NCI-H1105 treated with DMSO at 0.1 percent for 48 hours (cell line): ENCODE results near the gene BID.
A peak's percentile ranks its signal among the peaks of the same experiment; 100 is the strongest.
"Not testable (repeated sequence)": the region's sequence is repeated elsewhere in the genome, so short reads cannot be mapped to it uniquely, and the experiment has no call there.

ENCODE experiments used
- DNase-seq: peaks from one replicate; lab custom pipeline; 2025; lab: John Stamatoyannopoulos, UW

BID gene

DNA sequence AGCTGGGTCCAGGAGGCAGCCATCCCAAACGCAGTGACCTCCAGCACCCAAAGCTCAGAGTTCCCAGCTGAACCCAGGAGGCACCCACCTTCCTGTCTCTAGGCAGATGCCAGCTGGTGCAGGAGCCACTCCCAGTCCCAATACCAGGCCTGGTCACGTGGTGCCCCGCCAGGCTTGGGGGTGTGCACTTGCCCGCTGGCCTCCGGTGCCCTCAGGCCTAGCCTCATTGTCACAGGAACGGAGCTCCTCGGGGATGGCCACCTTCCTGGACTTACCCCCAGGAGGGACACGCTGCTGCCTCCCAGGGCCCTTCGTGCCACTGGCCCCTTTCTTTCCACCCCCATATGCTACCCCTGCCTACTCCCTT, 4.6 kb downstream of the BID start:
- DNase-seq, result no peak

DNA sequence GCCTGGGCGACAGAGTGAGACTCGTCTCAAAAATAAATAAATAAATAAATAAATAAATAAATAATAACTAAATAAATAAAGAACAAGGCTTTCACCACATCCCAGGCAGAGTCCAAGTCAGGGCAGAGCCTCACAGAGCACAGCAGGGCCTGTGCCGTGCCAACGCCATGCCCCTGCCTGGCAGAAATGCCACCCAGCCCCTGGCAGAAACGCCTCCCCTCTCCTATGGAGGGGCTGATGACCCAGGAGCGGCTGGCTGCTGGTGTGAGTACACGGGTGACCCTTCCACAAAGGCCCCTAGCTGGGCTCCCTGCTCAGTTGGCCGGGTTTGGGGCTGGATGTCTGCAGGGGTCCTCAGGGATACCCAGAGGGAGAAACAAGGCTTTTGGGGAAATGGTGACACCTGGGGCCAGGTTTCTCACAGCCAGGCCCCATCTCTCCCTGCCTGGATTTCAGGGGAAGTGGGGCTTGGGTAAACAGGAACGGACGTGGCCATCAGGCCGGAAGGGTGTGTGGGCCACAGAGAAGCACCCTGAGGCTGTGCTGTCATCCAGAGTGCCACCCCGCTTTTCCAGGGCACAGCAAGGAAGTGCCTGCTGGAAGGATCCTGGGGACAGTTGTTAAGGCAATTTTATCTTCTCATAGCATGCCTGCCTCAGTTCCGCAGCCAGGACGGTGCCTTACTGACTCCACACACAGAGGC, 5.1 kb downstream of the BID start:
- DNase-seq, result no peak

DNA sequence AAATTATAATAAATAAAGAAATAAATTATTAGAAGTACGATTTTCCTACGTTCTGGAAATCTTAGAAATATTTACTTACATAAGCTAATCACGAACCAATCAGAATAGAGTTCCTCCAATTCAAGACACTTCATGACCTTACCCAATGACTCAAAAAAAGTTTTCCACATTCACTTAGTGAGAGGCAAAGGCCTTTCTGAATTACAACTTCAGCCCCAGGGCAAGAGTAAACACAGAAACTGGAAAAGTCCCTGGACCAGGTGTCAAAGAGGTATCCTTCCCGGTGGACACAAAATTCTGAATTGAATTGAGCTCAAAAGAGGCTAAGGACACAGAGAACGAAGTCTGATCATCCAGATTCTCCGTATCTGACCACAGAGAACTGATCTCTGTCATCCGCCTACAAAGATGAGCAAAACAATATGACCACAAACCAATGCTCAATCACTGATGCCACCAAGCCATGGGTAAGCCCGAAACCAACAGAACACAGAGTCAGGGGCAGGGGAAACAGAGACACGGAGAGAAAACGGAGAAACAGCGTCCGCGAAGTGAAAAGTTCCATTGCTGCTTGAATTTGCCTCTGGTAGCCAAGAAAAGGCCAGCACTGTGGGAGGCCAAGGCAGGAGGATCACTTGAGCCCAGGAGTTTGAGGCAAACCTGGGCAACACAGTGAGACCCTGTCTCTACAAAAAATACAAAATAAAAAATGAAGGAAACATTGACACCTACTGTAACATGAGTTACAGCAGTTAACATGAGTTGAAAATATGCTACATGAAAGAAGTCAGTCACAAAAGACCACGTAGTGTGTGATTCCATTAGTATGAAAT, 6.8 kb downstream of the BID start:
- no peak for DNase-seq

DNA sequence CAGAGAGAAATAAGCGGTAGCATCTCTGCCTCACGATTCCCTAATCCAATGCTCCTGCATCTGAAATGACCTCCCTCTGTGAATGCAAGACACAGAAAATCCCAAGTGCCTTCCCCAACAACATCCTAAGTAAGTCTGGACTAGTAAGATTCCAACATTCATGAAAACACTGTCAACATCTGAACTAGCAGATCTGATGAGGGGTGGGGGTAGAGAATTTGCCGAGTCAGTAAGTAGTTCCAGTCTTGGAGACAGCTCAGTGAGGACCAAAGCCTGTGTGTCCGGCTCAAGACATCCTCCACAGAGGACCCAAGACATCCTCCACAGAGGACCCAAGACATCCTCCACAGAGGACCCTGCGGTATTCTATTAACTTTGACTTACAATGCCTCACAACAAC, 9.4 kb downstream of the BID start:
- not testable (repeated sequence) for DNase-seq

DNA sequence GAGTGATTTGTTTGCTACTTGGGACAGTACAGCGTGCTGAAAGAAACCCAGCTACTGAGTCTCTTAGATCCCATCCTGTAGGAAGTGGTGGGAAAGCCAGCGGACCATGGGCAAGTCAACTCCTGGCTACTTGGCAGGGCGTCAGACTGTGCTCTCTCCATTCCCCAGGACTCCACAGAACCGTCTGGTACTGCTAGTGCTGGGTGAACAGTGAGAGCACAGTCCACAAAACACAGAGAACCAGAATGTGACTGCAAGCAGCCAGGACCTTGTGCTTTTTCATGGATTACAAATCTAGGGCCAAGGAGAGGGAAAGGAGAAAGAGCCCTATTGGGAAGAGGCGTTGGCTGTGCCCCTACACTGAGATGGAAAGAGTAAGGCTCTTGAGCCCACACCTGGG, 10.2 kb downstream of the BID start:
- no peak for DNase-seq

DNA sequence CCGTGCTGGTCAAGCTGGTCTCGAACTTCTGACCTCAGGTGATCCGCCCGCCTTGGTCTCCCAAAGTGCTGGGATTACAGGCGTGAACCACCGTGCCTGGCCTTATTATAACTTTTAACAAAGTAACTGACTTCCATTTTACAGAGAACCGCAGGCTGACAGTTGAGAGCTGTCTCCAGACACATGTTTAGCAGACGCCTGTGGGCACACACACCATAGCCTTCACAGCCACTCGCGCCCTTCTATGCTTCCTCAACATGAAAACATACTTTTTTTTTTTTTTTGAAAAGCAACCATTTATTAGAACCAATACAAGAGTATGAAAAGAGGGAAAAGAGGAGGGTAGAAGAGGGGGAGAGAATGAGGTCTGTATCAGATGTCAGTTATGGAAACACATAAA, 10.8 kb downstream of the BID start:
- DNase-seq, result not testable (repeated sequence)

DNA sequence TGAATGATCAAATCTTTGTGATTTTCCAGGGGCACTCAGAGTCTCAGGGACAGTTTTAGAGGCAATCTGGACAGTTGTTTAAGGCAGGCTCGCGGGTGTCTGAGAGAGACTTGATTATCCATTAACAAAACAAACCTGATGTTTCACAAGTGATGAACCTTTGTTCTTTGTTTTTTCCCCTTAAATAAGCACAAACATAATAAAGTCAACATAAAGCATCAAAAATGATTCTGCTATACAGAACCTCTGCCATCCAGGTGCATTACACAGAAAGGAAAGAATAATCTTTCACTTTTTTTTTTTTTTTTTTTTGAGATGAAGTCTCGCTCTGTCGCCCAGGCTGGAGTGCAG, 13.2 kb downstream of the BID start:
- no peak for DNase-seq

DNA sequence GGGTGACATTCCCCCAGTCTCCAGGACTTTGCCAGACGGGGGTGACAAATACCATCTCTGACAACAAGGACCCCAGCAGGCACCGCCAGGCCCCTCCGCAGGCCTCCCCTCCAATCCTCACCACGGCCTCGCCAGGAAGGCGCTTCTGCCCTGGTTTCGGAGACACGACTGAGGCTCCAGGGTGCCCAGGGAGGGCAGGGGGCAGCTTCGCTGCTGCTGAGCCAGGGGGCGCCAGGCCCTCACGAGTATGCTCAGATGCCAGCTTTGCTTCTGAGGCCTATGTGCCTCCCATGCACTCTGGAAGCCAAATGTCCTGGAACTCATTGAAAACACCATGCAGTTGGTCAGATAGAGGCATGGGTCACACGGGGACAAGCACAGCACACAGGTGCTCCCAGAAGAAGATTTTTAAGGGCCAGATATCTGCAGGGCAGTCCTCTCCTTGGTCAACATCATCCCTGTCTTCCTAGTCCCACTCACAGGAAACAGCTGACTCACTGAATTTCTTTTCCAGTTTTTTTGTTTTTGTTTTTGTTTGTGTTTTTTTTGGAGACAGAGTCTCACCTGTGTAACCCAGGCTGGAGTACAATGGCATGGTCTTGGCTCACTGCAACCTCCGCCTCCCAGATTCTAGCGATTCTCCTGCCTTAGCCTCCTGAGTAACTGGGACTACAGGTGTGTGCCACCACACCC, 19.9 kb downstream of the BID start:
- no peak for DNase-seq

DNA sequence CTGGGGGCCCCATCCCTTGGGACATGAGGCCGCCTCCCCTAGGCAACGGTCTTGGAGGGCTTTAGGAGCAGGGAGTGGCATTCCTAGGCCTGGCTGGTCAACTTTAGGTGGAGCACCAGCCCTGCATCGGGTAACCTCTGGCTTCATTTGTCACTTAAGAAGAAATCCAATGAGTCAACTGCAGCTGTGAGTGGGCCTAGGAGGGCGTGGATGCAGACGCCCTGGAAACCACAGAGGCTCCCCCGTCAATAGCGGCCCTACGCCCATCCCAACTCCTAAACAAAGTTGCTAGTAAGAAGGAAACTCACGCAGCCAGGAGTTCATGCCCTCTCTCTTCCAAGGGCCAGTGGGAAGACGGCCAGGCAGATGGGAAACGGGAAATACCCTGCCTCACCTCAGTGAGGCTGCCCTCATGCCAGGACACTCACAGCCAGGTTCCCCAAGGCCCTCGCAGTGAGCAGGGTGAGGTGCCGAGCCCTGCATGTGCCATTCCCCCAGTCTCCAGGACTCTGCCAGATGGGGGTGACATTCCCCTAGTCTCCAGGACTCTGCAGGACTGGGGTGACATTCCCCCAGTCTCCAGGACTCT, 20.8 kb downstream of the BID start:
- no peak for DNase-seq

DNA sequence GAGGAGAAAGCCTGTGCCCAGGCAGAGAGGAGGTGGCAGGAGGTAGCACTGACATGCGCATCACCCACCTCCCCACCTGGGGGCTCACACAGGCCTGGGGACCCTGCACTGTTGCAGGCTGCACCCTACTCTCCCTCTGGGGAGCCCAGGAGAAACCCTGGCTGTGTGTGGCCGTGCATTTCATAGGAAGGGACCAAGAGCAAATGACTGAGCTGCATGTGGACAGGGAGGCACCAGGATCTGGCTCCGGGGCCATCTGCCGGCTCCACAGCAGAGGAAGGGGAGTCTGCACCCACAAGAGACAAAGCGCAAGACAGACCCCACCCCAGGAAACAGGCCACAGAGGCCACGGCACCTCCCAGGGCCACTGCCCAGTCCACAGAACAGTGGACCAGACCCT, 22.7 kb downstream of the BID start:
- DNase-seq, result no peak

DNA sequence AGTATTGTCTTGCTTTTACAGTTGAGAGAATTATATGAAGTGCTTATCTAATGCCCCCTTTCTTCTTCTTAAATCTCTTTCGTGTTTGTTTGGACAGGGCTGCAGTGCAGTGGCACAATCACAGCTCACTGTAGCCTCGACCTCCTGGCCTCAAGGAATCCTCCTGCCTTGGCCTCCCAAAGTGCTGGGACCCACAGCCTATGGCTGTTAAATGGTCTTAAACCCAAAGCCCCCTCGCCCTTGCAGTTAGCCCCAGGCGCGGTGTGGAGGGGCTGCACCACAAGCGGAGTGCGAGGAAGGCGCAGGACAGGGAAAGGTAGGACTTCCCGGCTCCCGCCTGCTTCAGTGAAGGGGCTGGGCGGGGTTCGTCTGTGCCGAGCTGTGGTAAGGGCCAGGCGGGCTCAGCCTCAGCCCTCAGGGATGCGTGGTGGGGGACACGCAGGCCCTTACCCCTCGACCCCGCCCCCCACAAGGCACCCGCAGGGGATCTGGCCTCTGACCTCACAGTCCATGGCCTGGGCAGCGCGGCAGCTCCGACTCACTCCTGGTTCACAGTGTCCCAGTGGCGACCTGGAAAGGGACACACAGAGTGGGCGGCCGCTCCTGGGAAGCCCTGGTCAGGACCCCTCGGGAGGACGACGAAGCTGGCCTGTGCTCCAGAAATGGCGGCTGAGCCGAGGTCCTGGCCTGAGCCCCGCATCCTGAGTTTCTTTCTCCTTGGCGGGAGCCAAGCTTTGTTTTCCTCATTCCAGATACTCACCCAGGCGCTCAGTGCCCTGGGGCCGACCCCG, 24.5 kb downstream of the BID start:
- no peak for DNase-seq

DNA sequence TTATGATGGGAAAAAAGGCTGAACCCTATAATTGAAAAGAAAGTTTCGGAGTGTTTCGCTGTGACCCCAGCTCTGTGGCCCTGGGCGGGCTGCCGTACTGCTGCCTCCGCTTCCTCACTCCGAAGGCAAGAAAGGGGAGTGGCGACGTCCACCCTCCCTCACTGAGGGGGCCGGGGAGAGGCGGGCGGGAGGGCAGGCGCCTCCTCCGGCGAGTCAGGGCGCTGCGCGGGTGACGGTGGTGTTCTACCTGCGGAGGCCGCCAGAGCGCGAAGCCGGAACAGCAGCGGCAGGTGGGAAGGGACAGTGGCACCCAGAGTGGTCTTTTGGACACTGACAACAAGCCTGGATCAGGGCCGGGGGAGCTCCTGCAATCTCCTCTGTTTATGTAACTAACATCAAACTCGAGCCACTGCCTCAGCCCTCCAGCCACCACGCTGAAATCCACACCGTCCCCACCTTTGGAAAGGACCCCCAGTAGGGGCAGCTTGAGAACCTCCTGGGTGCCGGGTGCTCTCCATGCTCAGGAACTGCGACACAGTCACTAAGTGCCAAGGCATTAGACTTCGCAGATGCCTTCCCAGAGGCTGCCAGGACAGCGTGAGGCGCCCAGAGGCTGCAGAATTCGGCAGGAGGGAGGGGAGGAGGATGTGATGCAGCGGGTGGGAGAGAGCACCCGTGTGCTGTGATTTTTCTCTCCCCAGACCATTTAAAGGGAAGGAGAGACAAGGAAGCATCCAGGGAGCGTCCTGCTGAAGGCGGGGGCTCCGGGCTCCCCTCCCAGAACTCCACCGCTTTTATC, 25.5 kb downstream of the BID start:
- no peak for DNase-seq

DNA sequence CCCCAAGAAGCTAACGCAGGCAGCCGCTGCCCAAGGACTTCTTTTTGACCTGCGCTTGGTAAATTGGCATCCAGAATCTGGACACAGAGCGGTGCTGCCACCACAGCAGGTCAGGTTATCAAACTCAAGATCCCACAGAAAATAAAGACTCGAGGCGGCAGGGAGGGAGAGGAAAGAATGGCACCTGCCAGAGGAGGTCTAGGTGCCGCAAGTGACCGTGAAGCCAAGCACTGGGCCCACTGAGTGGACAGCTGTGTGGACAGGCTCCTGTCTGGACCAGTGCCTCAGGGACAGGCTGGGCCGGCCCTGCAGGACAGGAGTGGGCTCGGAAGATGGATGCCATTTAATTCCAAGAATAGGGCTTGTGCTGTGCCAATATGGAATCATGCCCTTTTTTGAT, 27.4 kb downstream of the BID start:
- DNase-seq, result no peak

DNA sequence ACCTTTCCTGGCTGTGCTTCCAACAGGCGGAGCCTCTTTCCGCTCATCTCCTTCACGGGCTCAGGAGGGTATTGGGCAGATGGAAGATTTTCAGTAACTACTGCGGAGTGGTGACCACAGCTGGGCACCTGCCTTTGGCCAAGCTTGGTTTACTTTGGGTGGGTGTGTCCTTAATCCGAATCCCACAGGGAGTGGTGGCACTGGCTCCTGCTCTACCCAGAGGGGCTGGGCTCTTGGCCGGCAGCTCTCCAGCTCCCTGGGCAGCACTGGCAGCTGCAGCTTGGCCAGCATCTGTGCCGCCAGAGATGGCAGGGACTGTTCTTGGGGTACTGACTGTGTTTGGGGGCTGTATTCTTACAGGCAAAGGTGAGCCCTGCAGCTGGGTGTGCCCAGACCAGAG, 29.8 kb downstream of the BID start:
- no peak for DNase-seq

DNA sequence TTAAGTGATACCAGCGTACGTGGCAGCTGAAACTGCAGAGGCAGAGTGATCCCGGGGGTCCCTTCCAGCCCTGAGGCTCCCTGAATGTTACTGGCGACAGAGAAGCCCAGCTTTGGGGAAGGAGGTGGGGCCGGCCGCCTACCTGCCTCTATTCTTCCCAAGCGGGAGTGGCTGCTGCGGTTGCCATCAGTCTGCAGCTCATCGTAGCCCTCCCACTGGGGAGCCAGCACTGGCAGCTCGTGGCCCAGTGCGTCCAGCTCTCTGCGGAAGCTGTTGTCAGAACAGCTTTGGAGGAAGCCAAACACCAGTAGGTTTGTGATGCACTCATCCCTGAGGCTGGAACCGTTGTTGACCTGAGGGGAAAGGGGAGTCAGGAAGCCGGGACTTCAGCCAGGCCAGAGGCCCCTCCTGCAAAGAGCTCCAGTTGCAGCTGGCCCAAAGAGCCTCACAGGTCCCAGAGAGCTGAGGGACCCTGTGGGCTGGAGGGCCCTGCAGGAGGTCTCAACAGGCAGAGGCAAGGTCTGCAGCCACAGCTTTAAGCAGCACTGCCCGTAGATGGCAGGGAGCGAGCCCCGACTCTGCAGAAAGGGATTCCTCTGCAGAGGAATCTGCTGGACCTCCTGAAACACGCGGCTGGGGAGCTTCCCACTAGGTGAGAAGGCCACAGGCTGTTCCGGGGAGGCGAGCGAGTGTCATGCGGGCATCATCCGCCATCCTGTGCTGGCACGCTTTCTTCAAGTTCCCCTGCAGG, 30.4 kb downstream of the BID start:
- DNase-seq, result no peak

DNA sequence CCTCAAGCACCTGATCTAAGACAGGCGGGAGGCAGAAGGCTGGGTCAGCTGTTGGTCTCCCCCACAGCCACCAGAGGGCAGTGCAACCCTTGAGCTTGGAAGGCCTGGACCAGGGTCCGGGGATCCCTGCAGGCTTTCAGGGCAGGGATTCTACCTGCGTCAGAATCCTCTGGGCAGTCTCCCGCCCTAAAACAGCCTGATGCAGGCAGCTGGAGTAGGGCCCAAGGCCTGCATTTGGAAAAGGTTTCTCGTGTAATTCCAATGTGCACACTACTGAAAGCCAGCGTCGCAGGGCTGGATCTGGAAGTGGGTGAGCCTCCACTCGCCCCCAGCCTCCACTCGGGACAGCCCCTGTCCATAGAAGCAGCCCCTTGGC, 31.8 kb downstream of the BID start:
- peak; percentile 49 for DNase-seq

DNA sequence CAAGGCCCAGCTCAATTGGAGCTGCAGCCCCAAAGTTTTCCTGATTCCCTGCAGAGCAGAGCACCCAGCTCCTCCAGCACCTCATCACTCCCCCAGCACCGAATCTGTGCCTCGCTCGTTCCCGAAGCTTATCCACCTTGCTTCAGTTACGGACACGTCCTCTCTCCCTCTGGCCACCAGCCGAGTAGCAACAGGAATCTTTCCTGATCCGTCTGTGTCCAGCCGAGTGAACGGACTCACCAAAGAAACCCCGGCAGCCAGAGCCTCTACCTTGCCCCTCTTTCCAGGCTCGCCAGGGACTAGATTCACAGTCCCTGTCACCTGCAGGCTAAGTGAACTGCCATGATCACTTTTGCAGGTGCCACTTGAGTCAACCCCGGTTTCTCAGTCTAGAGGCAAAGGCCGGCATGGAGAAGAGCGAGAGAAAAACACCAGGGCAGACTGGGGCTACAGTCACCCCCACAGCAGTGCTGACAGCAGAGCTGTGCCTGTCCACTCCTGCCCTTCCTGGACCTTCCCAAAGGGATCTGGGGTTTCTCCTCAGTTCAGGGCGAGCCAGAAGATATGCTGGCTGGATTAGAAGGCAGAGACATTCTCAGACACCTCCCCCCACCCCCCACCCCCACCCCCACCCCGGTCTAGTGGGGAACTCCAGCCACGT, 32.3 kb downstream of the BID start:
- no peak for DNase-seq

DNA sequence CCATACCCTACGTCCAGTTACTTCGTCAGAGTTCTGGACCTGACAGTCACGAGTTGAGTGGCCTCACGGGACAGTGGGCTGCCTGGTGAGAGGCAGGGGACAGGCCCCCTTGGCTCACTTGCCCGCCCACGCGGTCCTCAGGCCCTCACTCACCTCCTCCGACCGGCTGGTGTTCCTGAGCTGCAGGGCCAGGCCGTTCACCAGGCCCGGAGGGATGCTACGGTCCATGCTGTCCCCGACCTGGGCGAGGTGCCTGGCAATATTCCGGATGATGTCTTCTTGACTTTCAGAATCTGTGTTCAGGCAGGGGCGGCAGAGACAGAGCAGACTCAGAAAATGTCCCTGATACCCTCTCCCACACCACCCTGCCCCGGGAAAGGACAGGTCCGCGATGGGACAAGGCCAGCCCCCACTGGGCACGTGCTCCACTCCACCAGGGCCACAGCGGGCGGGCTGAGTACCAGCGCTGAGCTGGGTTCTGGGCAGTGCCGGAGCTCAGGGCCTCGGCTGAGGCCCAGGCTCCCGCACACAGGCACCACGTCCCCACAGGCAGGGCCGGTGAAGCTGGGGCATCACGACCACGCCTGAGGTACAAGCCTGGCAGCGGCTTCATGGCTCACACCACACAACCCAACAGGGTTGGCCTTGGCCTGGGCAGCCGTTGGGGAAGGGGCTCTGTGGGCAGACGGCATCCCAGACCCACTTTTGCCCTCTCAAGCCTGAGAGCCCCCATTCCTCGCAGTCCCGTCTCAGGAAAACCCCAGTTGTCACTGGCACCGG, 34.9 kb downstream of the BID start:
- no peak for DNase-seq
